GM12878 (cell line): ENCODE measurements around the gene PPP1R37.

Experiments
- BCL3 ChIP-seq: IDR thresholded peaks from 2 replicates; pipeline ENCODE4 v1.6.1; 2011; ENCODE audit warnings: borderline replicate concordance, low read depth, mild to moderate bottlenecking, moderate library complexity, low read length; ENCODE audit not compliant: insufficient read depth, poor library complexity, severe bottlenecking
- CTCF ChIP-seq, 3 experiments: IDR thresholded peaks in 2 of 3; conservative IDR thresholded peaks in 1 of 3; 2 replicates each; pipeline ENCODE4 v1.5.1; 2011; ENCODE audit warnings: low read depth in 3 of 3, low read length in 3 of 3, mild to moderate bottlenecking in 3 of 3, control low read depth in 2 of 3, moderate library complexity in 2 of 3, inconsistent platforms in 1 of 3, mixed read lengths in 1 of 3; ENCODE audit not compliant: control insufficient read depth in 2 of 3, insufficient read depth in 1 of 3; ENCODE audit errors: extremely low read depth in 1 of 3
- EED ChIP-seq: sonication (generic); IDR thresholded peaks from 2 replicates; pipeline ENCODE4 v1.6.1; 2016; ENCODE audit warnings: antibody characterized with exemption, low read depth
- EP300 ChIP-seq, 2 experiments: fragments of 150-350 bp in 1 of 2; IDR thresholded peaks; 2 replicates each; pipeline ENCODE4 v1.6.1; 2011 to 2012; ENCODE audit warnings: low read depth in 2 of 2, low read length in 2 of 2, borderline replicate concordance in 1 of 2, improper control_type of control experiment in 1 of 2, inconsistent platforms in 1 of 2; ENCODE audit not compliant: control insufficient read depth in 1 of 2
- EZH2 ChIP-seq: IDR thresholded peaks from 2 replicates; pipeline ENCODE4 v1.6.1; 2012; ENCODE audit warnings: low read depth, mild to moderate bottlenecking, control low read depth, inconsistent platforms, low read length, borderline replicate concordance; ENCODE audit not compliant: control insufficient read depth
- FOXM1 ChIP-seq: IDR thresholded peaks from 2 replicates; pipeline ENCODE4 v1.6.1; 2012; ENCODE audit warnings: low read depth, mild to moderate bottlenecking, inconsistent platforms, low read length, moderate library complexity
- HDGF ChIP-seq: fragments of 450-650 bp; IDR thresholded peaks from 2 replicates; pipeline ENCODE4 v1.6.1; 2016; ENCODE audit warnings: antibody characterized with exemption
- NR2C2 ChIP-seq: IDR thresholded peaks from 2 replicates; pipeline ENCODE4 v1.6.1; 2011; ENCODE audit warnings: borderline replicate concordance, low read depth; ENCODE audit not compliant: control insufficient read depth, insufficient read length
- POLR2A ChIP-seq: IDR thresholded peaks from 2 replicates; pipeline ENCODE4 v1.6.1; 2011; ENCODE audit warnings: low read depth, mild to moderate bottlenecking, low read length
- POLR2AphosphoS5 ChIP-seq: IDR thresholded peaks from 2 replicates; pipeline ENCODE4 v1.6.1; 2011; ENCODE audit warnings: mild to moderate bottlenecking, low read length, inconsistent platforms
- TARDBP ChIP-seq: IDR thresholded peaks from 2 replicates; pipeline ENCODE4 v1.6.1; 2016; ENCODE audit warnings: borderline replicate concordance
- YY1 ChIP-seq: IDR thresholded peaks from 2 replicates; pipeline ENCODE4 v1.6.1; 2011; ENCODE audit warnings: low read depth, mild to moderate bottlenecking, low read length
- ZNF274 ChIP-seq: IDR thresholded peaks from one replicate; pipeline ENCODE4 v1.8.0; 2011; ENCODE audit not compliant: insufficient read length, insufficient read depth
- ZZZ3 ChIP-seq: IDR thresholded peaks from 2 replicates; pipeline ENCODE4 v1.6.1; 2011; ENCODE audit warnings: low read depth; ENCODE audit not compliant: control insufficient read depth, insufficient read length

GRCh38 chr19:45050036-45050435 is 42.9 kb upstream of the PPP1R37 start:
- TF ChIP-seq ZNF274 (no peak), ZZZ3 (no peak), CTCF (IDR thresholded peaks at IDR 0.05 in 2 of 3, conservative IDR thresholded peaks at IDR 0.05 in 1 of 3; ENCODE audit: control insufficient read depth in 2 of 3, extremely low read depth in 1 of 3, insufficient read depth in 1 of 3, low read depth in 3 of 3, low read length in 3 of 3) (no peak), NR2C2 (no peak), POLR2A (no peak), YY1 (no peak), HDGF (no peak), TARDBP (no peak), EED (no peak), POLR2AphosphoS5 (no peak), EZH2 (no peak), FOXM1 (no peak), BCL3 (no peak), EP300 (IDR thresholded peaks at IDR 0.05; ENCODE audit: borderline replicate concordance in 1 of 2, control insufficient read depth in 1 of 2, low read depth in 2 of 2, low read length in 2 of 2) (no peak)
